GM12872 (cell line): ENCODE results near the gene DTNB.

ENCODE experiments used
- CTCF ChIP-seq: IDR thresholded peaks from 3 replicates; pipeline ENCODE4 v1.5.1; 2011; ENCODE audit warnings: low read depth, mild to moderate bottlenecking, low read length, moderate library complexity; ENCODE audit not compliant: insufficient read depth

The DTNB gene

GRCh38 chr2:25481381-25482300 is 191.7 kb downstream of the DTNB start:
- no peak for TF ChIP-seq CTCF

GRCh38 chr2:25480561-25480960 is 192.8 kb downstream of the DTNB start:
- no peak for TF ChIP-seq CTCF

GRCh38 chr2:25479761-25480160 is 193.6 kb downstream of the DTNB start:
- TF ChIP-seq CTCF: no peak

- TF ChIP-seq CTCF: no peak
Observed at GRCh38 chr2:25478736-25479135, 194.6 kb downstream of the DTNB start.

- no peak for TF ChIP-seq CTCF
Observed at GRCh38 chr2:25473758-25474340, 199.5 kb downstream of the DTNB start.

- no peak for TF ChIP-seq CTCF
Observed at GRCh38 chr2:25473131-25473530, 200.2 kb downstream of the DTNB start.

- TF ChIP-seq CTCF: no peak
Observed at GRCh38 chr2:25470806-25471205, 202.6 kb downstream of the DTNB start.
